ENCODE measurements around the gene LRFN4. TPM values are rescaled to one million over a fixed set of nuclear protein-coding genes. Genes with fewer than 3 reads are reported as not detected.

Gene LRFN4
- total RNA-seq, 2 donors from 2014 or later, result 23.9 TPM

GRCh38 chr11:66877588-66878385 is 20.9 kb downstream of the LRFN4 start:
- no peaks in the 10 kb centered on the region for H3K9me3 Mint-ChIP-seq
- DNase-seq (ENCODE audit: low spot score in 2 of 2) (no peak), ATAC-seq (no peak)
- no peak overlapping the region for H3K27ac Mint-ChIP-seq
- no peaks in the 10 kb centered on the region for H3K36me3 Mint-ChIP-seq

- H3K27ac Mint-ChIP-seq, result no peak overlapping the region
- H3K9me3 Mint-ChIP-seq, result no peaks in the 10 kb centered on the region
- DNase-seq (ENCODE audit: low spot score in 2 of 2), result no peak
- ATAC-seq, result no peak
- no peaks in the 10 kb centered on the region for H3K36me3 Mint-ChIP-seq
Measured at GRCh38 chr11:66878474-66878873, 21.6 kb downstream of the LRFN4 start.

GRCh38 chr11:66879000-66879399 is 22.1 kb downstream of the LRFN4 start:
- no peaks in the 10 kb centered on the region for H3K36me3 Mint-ChIP-seq
- DNase-seq (ENCODE audit: low spot score in 2 of 2) (no peak), ATAC-seq (no peak)
- H3K27ac Mint-ChIP-seq, result no peak overlapping the region
- no peaks in the 10 kb centered on the region for H3K9me3 Mint-ChIP-seq

- no peak overlapping the region for H3K27ac Mint-ChIP-seq
- no peaks in the 10 kb centered on the region for H3K9me3 Mint-ChIP-seq
- no peak for ATAC-seq
- H3K36me3 Mint-ChIP-seq, result no peaks in the 10 kb centered on the region
- no peak for DNase-seq (ENCODE audit: low spot score in 2 of 2)
Measured at GRCh38 chr11:66879583-66879982, 22.7 kb downstream of the LRFN4 start.

DNA sequence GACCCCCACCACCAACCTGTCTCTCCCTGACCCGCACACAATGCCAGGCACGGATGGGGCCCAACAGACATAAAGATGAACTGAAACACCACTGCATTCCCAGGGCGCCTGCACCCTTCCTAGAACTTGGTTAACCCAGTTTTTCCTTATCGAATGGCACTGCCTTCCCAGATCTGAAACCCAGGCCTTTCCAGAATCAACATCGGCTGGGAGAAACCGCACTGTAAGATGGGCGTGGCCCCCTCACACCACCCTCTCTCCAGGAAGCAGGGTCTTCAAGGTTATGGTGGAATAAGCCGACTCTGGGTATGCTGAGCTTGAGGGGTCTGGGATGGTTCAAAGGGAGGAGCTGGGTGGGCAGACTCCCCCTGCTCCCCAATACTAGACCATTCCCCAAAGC is 23.1 kb downstream of the LRFN4 start:
- Mint-ChIP-seq H3K36me3 (no peaks in the 10 kb centered on the region), H3K27ac (peak overlapping the region in 1 of 2 donors; percentile 14), H3K9me3 (no peaks in the 10 kb centered on the region)
- DNase-seq (ENCODE audit: low spot score in 2 of 2) (no peak), ATAC-seq (no peak)

GRCh38 chr11:66880496-66881450 is 23.9 kb downstream of the LRFN4 start:
- no peak for DNase-seq (ENCODE audit: low spot score in 2 of 2)
- no peak for ATAC-seq
- peak overlapping the region; percentile 14 to 50 for H3K27ac Mint-ChIP-seq
- H3K36me3 Mint-ChIP-seq, result no peaks in the 10 kb centered on the region
- H3K9me3 Mint-ChIP-seq, result no peaks in the 10 kb centered on the region

DNA sequence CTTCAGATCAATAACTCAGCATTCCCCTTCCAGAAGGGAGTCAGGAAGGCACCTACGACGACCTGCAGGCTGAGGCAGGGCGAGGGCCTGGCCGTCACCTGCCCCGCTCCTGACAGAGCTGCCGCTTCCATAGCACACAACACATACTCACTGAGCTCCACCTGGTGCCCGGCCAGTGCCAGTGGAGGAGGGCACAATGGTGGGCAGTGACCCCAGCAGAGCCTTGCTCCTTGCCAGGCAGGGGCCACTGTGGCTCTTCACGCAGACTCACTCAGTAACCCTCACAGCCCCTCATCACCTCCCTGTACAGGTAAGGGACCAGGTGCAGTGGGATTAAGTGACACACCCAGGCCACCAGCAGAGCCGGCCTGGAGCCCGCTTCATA is 24.6 kb downstream of the LRFN4 start:
- ATAC-seq, result no peak
- DNase-seq (ENCODE audit: low spot score in 2 of 2), result no peak
- peak overlapping the region in 1 of 2 donors; percentile 50 for H3K27ac Mint-ChIP-seq
- no peaks in the 10 kb centered on the region for H3K9me3 Mint-ChIP-seq
- no peaks in the 10 kb centered on the region for H3K36me3 Mint-ChIP-seq

DNA sequence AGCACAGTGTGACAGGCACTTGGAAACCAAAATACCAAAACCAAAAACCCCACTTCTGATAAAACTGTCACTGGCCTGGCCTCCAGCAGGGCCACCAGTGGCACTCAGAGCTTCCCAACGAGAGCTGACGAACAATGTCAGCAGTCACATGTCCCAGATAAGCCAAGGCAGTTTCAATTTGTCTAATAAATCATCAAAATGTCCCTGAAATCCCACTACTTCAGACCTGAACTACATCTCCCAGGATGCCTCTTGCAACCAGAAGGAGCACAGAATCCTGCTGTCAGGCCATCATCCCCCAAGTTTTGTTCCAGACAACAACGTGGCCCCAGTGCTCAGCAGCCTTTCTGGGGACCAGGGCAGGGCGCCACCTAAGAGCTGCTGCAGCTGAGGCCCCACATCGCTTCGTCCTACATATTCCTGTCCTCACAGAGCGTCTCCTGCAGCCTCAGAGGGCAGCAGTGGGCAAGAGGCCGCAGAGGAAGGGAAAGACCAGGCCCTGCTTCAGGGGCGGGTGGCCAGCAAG is 25.1 kb downstream of the LRFN4 start:
- ATAC-seq (no peak), DNase-seq (ENCODE audit: low spot score in 2 of 2) (no peak)
- Mint-ChIP-seq H3K27ac (peak overlapping the region in 1 of 2 donors; percentile 50), H3K36me3 (no peaks in the 10 kb centered on the region), H3K9me3 (no peaks in the 10 kb centered on the region)

GRCh38 chr11:66882561-66883015 is 25.7 kb downstream of the LRFN4 start:
- Mint-ChIP-seq H3K27ac (no peak overlapping the region), H3K9me3 (no peaks in the 10 kb centered on the region), H3K36me3 (no peaks in the 10 kb centered on the region)
- ATAC-seq, result no peak
- DNase-seq (ENCODE audit: low spot score in 2 of 2), result no peak

DNA sequence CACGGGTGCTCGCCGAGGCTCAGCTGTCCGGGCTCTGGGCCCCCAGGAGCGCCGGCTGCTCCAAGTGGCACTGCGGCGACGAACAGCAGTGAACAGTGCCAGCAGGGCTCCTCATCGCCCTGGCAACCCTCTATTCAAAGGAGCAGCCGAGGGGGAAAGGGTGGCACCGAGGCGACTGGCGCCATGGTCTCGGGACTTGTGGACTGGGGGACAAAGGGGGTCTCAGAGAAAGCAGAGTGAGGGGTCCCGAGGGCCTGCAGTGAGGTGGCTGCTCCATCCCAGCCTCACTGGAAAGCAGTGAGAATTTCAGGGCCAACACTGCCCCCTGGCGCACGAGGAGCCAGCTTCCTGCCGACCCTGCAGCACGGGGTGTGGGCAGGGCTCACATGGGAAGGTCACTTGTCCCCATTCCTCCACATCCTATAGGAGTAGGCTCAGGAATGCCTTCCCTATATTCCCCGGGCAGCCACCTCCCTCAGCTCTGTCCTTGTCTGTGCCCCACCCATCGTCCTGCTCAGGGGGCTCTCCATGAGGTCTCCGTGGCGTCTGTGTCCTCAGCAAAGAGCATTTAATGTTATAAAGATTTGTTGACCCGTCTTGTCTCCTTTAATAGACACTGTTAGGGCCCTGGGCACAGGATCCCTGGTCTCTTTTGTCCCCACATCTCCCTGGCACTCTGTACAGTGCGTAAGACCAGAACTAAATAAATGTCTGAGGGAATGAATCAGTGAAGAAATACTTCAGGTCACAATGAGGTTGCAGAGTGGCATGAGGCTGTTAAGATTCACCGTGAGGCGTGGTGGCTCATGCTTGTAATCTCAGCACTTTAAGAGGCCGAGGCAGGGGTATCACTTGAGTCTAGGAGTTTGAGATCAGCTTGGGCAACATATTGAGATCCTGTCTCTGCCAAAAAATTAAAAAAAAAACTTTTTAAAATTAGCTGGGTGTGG is 26.4 kb downstream of the LRFN4 start:
- DNase-seq (ENCODE audit: low spot score in 2 of 2) (peak in 1 of 2 donors; percentile 80), ATAC-seq (peak; percentile 84)
- no peaks in the 10 kb centered on the region for H3K36me3 Mint-ChIP-seq
- no peaks in the 10 kb centered on the region for H3K9me3 Mint-ChIP-seq
- no peak overlapping the region for H3K27ac Mint-ChIP-seq

- Mint-ChIP-seq H3K9me3 (no peaks in the 10 kb centered on the region), H3K27ac (no peak overlapping the region), H3K36me3 (no peaks in the 10 kb centered on the region)
- ATAC-seq, result no peak
- DNase-seq (ENCODE audit: low spot score in 2 of 2), result no peak
Measured at GRCh38 chr11:66884443-66884842, 27.6 kb downstream of the LRFN4 start.

- ATAC-seq, result no peak
- no peaks in the 10 kb centered on the region for H3K36me3 Mint-ChIP-seq
- H3K9me3 Mint-ChIP-seq, result no peaks in the 10 kb centered on the region
- DNase-seq (ENCODE audit: low spot score in 2 of 2), result no peak
- H3K27ac Mint-ChIP-seq, result no peak overlapping the region
Measured at GRCh38 chr11:66885469-66885868, 28.6 kb downstream of the LRFN4 start.

DNA sequence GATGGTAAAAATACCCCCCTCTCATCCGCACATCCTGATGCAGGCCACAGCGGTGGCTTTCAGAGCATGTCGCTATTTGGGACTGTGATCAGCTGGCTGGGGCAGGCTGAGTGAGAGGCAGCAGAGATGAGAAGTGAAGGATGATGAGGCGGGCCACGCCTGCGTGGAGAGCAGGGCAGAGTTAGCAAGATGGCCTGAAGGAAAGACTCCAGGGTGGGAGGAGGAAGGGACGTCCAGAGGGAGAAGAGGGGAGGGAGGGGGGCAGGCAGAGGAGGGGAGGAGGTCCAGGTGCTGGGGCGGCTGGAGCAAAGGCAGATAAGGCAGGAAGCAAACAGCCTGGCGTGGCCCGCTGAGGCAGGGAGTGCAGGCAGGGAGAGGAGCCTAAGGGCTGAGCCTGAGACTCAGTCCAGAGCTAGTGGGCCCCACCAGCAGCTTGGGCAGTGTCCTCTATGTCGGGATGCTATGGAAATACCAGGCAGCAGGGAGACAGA is 29.1 kb downstream of the LRFN4 start:
- no peaks in the 10 kb centered on the region for H3K9me3 Mint-ChIP-seq
- no peaks in the 10 kb centered on the region for H3K36me3 Mint-ChIP-seq
- ATAC-seq (no peak), DNase-seq (ENCODE audit: low spot score in 2 of 2) (no peak)
- H3K27ac Mint-ChIP-seq, result peak overlapping the region in 1 of 2 donors; percentile 9

- DNase-seq (ENCODE audit: low spot score in 2 of 2) (no peak), ATAC-seq (no peak)
- peak overlapping the region; percentile 9 to 22 for H3K27ac Mint-ChIP-seq
- H3K9me3 Mint-ChIP-seq, result no peaks in the 10 kb centered on the region
- no peaks in the 10 kb centered on the region for H3K36me3 Mint-ChIP-seq
Measured at GRCh38 chr11:66886671-66887221, 29.9 kb downstream of the LRFN4 start.

DNA sequence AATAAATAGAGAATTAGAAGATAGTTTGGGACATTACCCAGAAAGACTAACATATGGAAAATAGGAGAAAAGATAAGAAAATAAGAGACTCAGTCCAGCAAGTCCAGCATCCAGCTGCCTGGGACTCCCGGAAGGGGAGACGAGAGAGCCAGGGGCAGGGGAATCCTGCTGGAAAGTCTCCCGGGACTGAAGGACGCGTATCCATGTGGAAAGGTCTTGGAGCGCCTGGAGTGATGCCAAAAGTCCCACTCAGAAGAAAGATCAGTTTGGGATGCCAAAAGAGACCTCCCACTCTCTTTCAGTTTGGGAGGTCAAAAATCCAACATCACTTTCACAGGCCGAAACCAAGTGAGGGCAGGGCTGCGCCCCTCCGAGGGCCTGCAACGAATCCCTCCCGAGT is 30.7 kb downstream of the LRFN4 start:
- DNase-seq (ENCODE audit: low spot score in 2 of 2) (no peak), ATAC-seq (no peak)
- Mint-ChIP-seq H3K9me3 (no peaks in the 10 kb centered on the region), H3K27ac (peak overlapping the region in 1 of 2 donors; percentile 17), H3K36me3 (no peaks in the 10 kb centered on the region)

DNA sequence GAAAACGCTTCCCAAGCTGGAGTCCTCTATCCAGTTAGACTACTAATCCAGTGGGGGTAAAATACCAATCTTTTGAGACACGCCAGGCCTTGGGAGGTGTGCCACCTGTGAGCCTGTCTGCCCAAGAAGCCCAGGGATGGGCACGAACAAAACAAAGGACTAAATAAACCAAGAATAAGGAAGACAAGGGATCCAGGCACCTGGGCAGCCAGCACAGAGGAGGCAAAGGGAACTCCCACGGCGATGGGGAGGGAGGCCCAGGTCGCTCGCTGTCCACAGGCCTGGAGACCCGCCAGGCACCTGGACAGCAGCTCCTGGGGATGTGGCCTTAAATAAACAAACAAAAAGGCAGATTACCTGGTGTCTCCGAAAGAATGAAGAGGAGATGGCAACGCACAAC is 31.4 kb downstream of the LRFN4 start:
- peak overlapping the region in 1 of 2 donors; percentile 18 for H3K27ac Mint-ChIP-seq
- ATAC-seq, result no peak

More for the DNA sequence above, 31.4 kb downstream of the LRFN4 start:
- no peaks in the 10 kb centered on the region for H3K36me3 Mint-ChIP-seq
- no peak for DNase-seq (ENCODE audit: low spot score in 2 of 2)
- no peaks in the 10 kb centered on the region for H3K9me3 Mint-ChIP-seq
